IgD-negative memory B cell (primary cell): Measurements from ENCODE around the gene EHBP1. TPM values are rescaled to one million over a fixed set of nuclear protein-coding genes. Genes with fewer than 3 reads are reported as not detected.

ENCODE experiments used
- H3K27ac Mint-ChIP-seq, 3 donors: one replicate each; pipeline ENCODE4 v1.8.0; 2020 to 2022; ENCODE audit warnings: mild to moderate bottlenecking in 3 of 3, mixed read lengths in 3 of 3, moderate library complexity in 1 of 3
- H3K27me3 Mint-ChIP-seq: one replicate; pipeline ENCODE4 v1.8.0; 2021; ENCODE audit warnings: mixed read lengths
- H3K36me3 Mint-ChIP-seq: one replicate; pipeline ENCODE4 v1.8.0; 2020; ENCODE audit warnings: mild to moderate bottlenecking, mixed read lengths
- H3K4me1 Mint-ChIP-seq, 3 donors: one replicate each; pipeline ENCODE4 v1.8.0; 2020 to 2022; ENCODE audit warnings: mixed read lengths in 3 of 3, mild to moderate bottlenecking in 1 of 3
- H3K4me3 Mint-ChIP-seq, 4 donors: one replicate each; pipeline ENCODE4 v1.8.0; 2020 to 2022; ENCODE audit warnings: mild to moderate bottlenecking in 4 of 4, mixed read lengths in 4 of 4, moderate library complexity in 3 of 4
- H3K9me3 Mint-ChIP-seq, 3 donors: one replicate each; pipeline ENCODE4 v1.8.0; 2020 to 2021; ENCODE audit warnings: mixed read lengths in 3 of 3, mild to moderate bottlenecking in 1 of 3
- polyA plus RNA-seq: library from polyadenylated mRNA; unstranded; fragments of 300-500 nt; fragmentation: Illumina TruSeq; gene quantifications from one replicate; pipeline ENCODE4 v1.2.3, GENCODE V29; 2021

Gene EHBP1
- polyA plus RNA-seq, 1 donor from 2014 or later: 10.2 TPM

GRCh38 chr2:62765619-62766376 is 60.3 kb downstream of the EHBP1 start:
- no peaks in the 10 kb centered on the region for H3K27me3 Mint-ChIP-seq
- H3K27ac Mint-ChIP-seq: no peak overlapping the region
- no peak overlapping the region for H3K4me3 Mint-ChIP-seq
- H3K36me3 Mint-ChIP-seq: peaks cover 11% of the 10 kb centered on the region
- H3K4me1 Mint-ChIP-seq: peaks cover 0 to 2% (median 0%) of the 10 kb centered on the region in 3 donors
- peaks cover 0 to 4% (median 0%) of the 10 kb centered on the region in 3 donors for H3K9me3 Mint-ChIP-seq

GRCh38 chr2:62768615-62769014 is 63.1 kb downstream of the EHBP1 start:
- Mint-ChIP-seq H3K36me3 (peaks cover 9% of the 10 kb centered on the region), H3K27ac (no peak overlapping the region), H3K4me1 (peaks cover 0 to 2% (median 0%) of the 10 kb centered on the region in 3 donors), H3K4me3 (no peak overlapping the region), H3K27me3 (no peaks in the 10 kb centered on the region), H3K9me3 (peaks cover 0 to 4% (median 0%) of the 10 kb centered on the region in 3 donors)

GRCh38 chr2:62770629-62771028 is 65.1 kb downstream of the EHBP1 start:
- H3K27ac Mint-ChIP-seq: no peak overlapping the region
- peaks cover 9% of the 10 kb centered on the region for H3K36me3 Mint-ChIP-seq
- H3K27me3 Mint-ChIP-seq: no peaks in the 10 kb centered on the region
- peaks cover 0 to 2% (median 0%) of the 10 kb centered on the region in 3 donors for H3K4me1 Mint-ChIP-seq
- H3K4me3 Mint-ChIP-seq: no peak overlapping the region
- peaks cover 0 to 4% (median 0%) of the 10 kb centered on the region in 3 donors for H3K9me3 Mint-ChIP-seq

- no peak overlapping the region for H3K4me3 Mint-ChIP-seq
- no peak overlapping the region for H3K27ac Mint-ChIP-seq
- H3K36me3 Mint-ChIP-seq: peaks cover 6% of the 10 kb centered on the region
- peaks cover 0 to 2% (median 0%) of the 10 kb centered on the region in 3 donors for H3K4me1 Mint-ChIP-seq
- no peaks in the 10 kb centered on the region for H3K9me3 Mint-ChIP-seq
- no peaks in the 10 kb centered on the region for H3K27me3 Mint-ChIP-seq
Observed at GRCh38 chr2:62774555-62775366, 69.2 kb downstream of the EHBP1 start.

GRCh38 chr2:62775367-62775668 is 69.8 kb downstream of the EHBP1 start:
- Mint-ChIP-seq H3K36me3 (peaks cover 6% of the 10 kb centered on the region), H3K27ac (no peak overlapping the region), H3K4me3 (no peak overlapping the region), H3K9me3 (no peaks in the 10 kb centered on the region), H3K4me1 (no peaks in the 10 kb centered on the region), H3K27me3 (no peaks in the 10 kb centered on the region)

- Mint-ChIP-seq H3K27me3 (no peaks in the 10 kb centered on the region), H3K36me3 (no peaks in the 10 kb centered on the region), H3K4me3 (no peak overlapping the region), H3K9me3 (no peaks in the 10 kb centered on the region), H3K4me1 (no peaks in the 10 kb centered on the region), H3K27ac (no peak overlapping the region)
Observed at GRCh38 chr2:62783679-62784078, 78.2 kb downstream of the EHBP1 start.

- no peaks in the 10 kb centered on the region for H3K27me3 Mint-ChIP-seq
- H3K36me3 Mint-ChIP-seq: no peaks in the 10 kb centered on the region
- no peaks in the 10 kb centered on the region for H3K4me1 Mint-ChIP-seq
- no peak overlapping the region for H3K27ac Mint-ChIP-seq
- no peak overlapping the region for H3K4me3 Mint-ChIP-seq
- H3K9me3 Mint-ChIP-seq: no peaks in the 10 kb centered on the region
Observed at GRCh38 chr2:62784341-62784740, 78.8 kb downstream of the EHBP1 start.

GRCh38 chr2:62785216-62785615 is 79.7 kb downstream of the EHBP1 start:
- Mint-ChIP-seq H3K4me3 (no peak overlapping the region), H3K4me1 (peaks cover 0 to 3% (median 0%) of the 10 kb centered on the region in 3 donors), H3K27ac (no peak overlapping the region), H3K36me3 (no peaks in the 10 kb centered on the region), H3K27me3 (no peaks in the 10 kb centered on the region), H3K9me3 (no peaks in the 10 kb centered on the region)

- H3K4me3 Mint-ChIP-seq: no peak overlapping the region
- no peaks in the 10 kb centered on the region for H3K27me3 Mint-ChIP-seq
- H3K27ac Mint-ChIP-seq: no peak overlapping the region
- H3K36me3 Mint-ChIP-seq: no peaks in the 10 kb centered on the region
- peaks cover 0 to 3% (median 0%) of the 10 kb centered on the region in 3 donors for H3K4me1 Mint-ChIP-seq
- no peaks in the 10 kb centered on the region for H3K9me3 Mint-ChIP-seq
Observed at GRCh38 chr2:62785810-62786597, 80.5 kb downstream of the EHBP1 start.

GRCh38 chr2:62787386-62787785 is 81.9 kb downstream of the EHBP1 start:
- Mint-ChIP-seq H3K4me1 (peaks cover 0 to 3% (median 0%) of the 10 kb centered on the region in 3 donors), H3K27ac (peak overlapping the region in 1 of 3 donors; percentile 76), H3K36me3 (no peaks in the 10 kb centered on the region), H3K27me3 (no peaks in the 10 kb centered on the region), H3K4me3 (no peak overlapping the region), H3K9me3 (no peaks in the 10 kb centered on the region)

- no peaks in the 10 kb centered on the region for H3K36me3 Mint-ChIP-seq
- H3K4me3 Mint-ChIP-seq: no peak overlapping the region
- no peak overlapping the region for H3K27ac Mint-ChIP-seq
- no peaks in the 10 kb centered on the region for H3K9me3 Mint-ChIP-seq
- peaks cover 0 to 3% (median 0%) of the 10 kb centered on the region in 3 donors for H3K4me1 Mint-ChIP-seq
- no peaks in the 10 kb centered on the region for H3K27me3 Mint-ChIP-seq
Observed at GRCh38 chr2:62789518-62789917, 84.0 kb downstream of the EHBP1 start.

- H3K36me3 Mint-ChIP-seq: no peaks in the 10 kb centered on the region
- peak overlapping the region in 1 of 3 donors; percentile 68 for H3K27ac Mint-ChIP-seq
- no peaks in the 10 kb centered on the region for H3K9me3 Mint-ChIP-seq
- H3K4me3 Mint-ChIP-seq: no peak overlapping the region
- peaks cover 0 to 3% (median 0%) of the 10 kb centered on the region in 3 donors for H3K4me1 Mint-ChIP-seq
- no peaks in the 10 kb centered on the region for H3K27me3 Mint-ChIP-seq
Observed at GRCh38 chr2:62789918-62790317, 84.4 kb downstream of the EHBP1 start.

GRCh38 chr2:62792408-62792807 is 86.9 kb downstream of the EHBP1 start:
- no peaks in the 10 kb centered on the region for H3K9me3 Mint-ChIP-seq
- peaks cover 0 to 3% (median 1%) of the 10 kb centered on the region in 3 donors for H3K4me1 Mint-ChIP-seq

GRCh38 chr2:62793213-62793612 is 87.7 kb downstream of the EHBP1 start:
- peaks cover 2% of the 10 kb centered on the region for H3K36me3 Mint-ChIP-seq
- no peaks in the 10 kb centered on the region for H3K27me3 Mint-ChIP-seq

More at GRCh38 chr2:62792408-62792807, 86.9 kb downstream of the EHBP1 start:
- Mint-ChIP-seq H3K4me3 (no peak overlapping the region), H3K27me3 (no peaks in the 10 kb centered on the region), H3K27ac (no peak overlapping the region), H3K36me3 (no peaks in the 10 kb centered on the region)

GRCh38 chr2:62794791-62795190 is 89.3 kb downstream of the EHBP1 start:
- Mint-ChIP-seq H3K36me3 (peaks cover 2% of the 10 kb centered on the region), H3K4me1 (peaks cover 0 to 3% (median 2%) of the 10 kb centered on the region in 3 donors), H3K4me3 (no peak overlapping the region), H3K27me3 (no peaks in the 10 kb centered on the region), H3K27ac (no peak overlapping the region), H3K9me3 (no peaks in the 10 kb centered on the region)

More at GRCh38 chr2:62793213-62793612, 87.7 kb downstream of the EHBP1 start:
- no peak overlapping the region for H3K27ac Mint-ChIP-seq
- H3K4me1 Mint-ChIP-seq: peaks cover 0 to 3% (median 3%) of the 10 kb centered on the region in 3 donors
- H3K4me3 Mint-ChIP-seq: no peak overlapping the region
- no peaks in the 10 kb centered on the region for H3K9me3 Mint-ChIP-seq
